OCI-LY7 (cell line): Measurements from ENCODE around the gene FBN1. TPM values are rescaled to one million over a fixed set of nuclear protein-coding genes. Genes with fewer than 3 reads are reported as not detected.

Source experiments
- BruUV-seq: library from RNA; stranded (reverse); fragments of 400-500 nt; replicated peaks from 2 replicates; lab custom pipeline; 2021; lab: Mats Ljungman, UMichigan
- CTCF ChIA-PET: fragments of 300-600 bp; sonication (Branson Sonifier 250); formaldehyde crosslinking; loops from one replicate; lab custom pipeline; 2022; ENCODE audit warnings: antibody characterized with exemption; ENCODE audit not compliant: unreplicated experiment; lab: Charles Lee
- POLR2A ChIA-PET: fragments of 300-600 bp; sonication (Branson Sonifier 250); formaldehyde crosslinking; loops from one replicate; lab custom pipeline; 2022; ENCODE audit warnings: antibody characterized with exemption; lab: Charles Lee
- DNase-seq: peaks from one replicate; pipeline ENCODE4 v3.0.0-alpha.2; 2015; ENCODE audit warnings: low spot score
- H2AFZ ChIP-seq: fragments of 200-600 bp; sonication (generic), shearing (Covaris generic); 2 replicates; pipeline ENCODE4 v1.6.1; 2014; ENCODE audit warnings: mild to moderate bottlenecking, antibody characterized with exemption, low read length, moderate library complexity
- H3K27ac ChIP-seq: fragments of 200-600 bp; sonication (generic); 2 replicates; pipeline ENCODE4 v1.5.1; 2014; ENCODE audit warnings: mixed run types, low read depth, mild to moderate bottlenecking, moderate library complexity, low read length, inconsistent platforms; ENCODE audit not compliant: poor library complexity, severe bottlenecking
- H3K36me3 ChIP-seq: fragments of 200-600 bp; sonication (generic); 2 replicates; pipeline ENCODE4 v1.6.1; 2014; ENCODE audit warnings: mild to moderate bottlenecking, antibody characterized with exemption, low read length, moderate library complexity, mixed read lengths; ENCODE audit not compliant: insufficient read depth
- H3K4me1 ChIP-seq: fragments of 200-600 bp; sonication (generic); 2 replicates; pipeline ENCODE4 v1.5.1; 2014; ENCODE audit warnings: mild to moderate bottlenecking, low read length; ENCODE audit not compliant: insufficient read depth, poor library complexity, severe bottlenecking
- H3K4me2 ChIP-seq: fragments of 200-600 bp; sonication (generic); 2 replicates; pipeline ENCODE4 v1.6.1; 2014; ENCODE audit warnings: mild to moderate bottlenecking, low read length
- H3K4me3 ChIP-seq: fragments of 200-600 bp; sonication (generic); 2 replicates; pipeline ENCODE4 v1.5.1; 2014; ENCODE audit warnings: mild to moderate bottlenecking, low read depth, low read length; ENCODE audit not compliant: poor library complexity, severe bottlenecking
- H3K79me2 ChIP-seq: fragments of 200-600 bp; sonication (generic); 2 replicates; pipeline ENCODE4 v1.6.1; 2016; ENCODE audit warnings: low read depth, mild to moderate bottlenecking, low read length, moderate library complexity, mixed read lengths; ENCODE audit not compliant: insufficient read depth
- H3K9me2 ChIP-seq: fragments of 200-600 bp; sonication (generic); 2 replicates; pipeline ENCODE4 v1.6.1; 2016; ENCODE audit warnings: mild to moderate bottlenecking, low read length, mixed read lengths; ENCODE audit not compliant: insufficient read depth
- H3K9me3 ChIP-seq: fragments of 200-600 bp; sonication (generic); 2 replicates; pipeline ENCODE4 v1.6.1; 2014; ENCODE audit warnings: mild to moderate bottlenecking, mixed run types, low read length, mixed read lengths
- H4K20me1 ChIP-seq: fragments of 200-600 bp; sonication (generic); 2 replicates; pipeline ENCODE4 v1.6.1; 2014; ENCODE audit warnings: mild to moderate bottlenecking, antibody characterized with exemption, low read length, moderate library complexity, mixed read lengths; ENCODE audit not compliant: insufficient read depth
- EZH2phosphoT487 ChIP-seq: fragments of 200-600 bp; sonication (generic); IDR thresholded peaks from 2 replicates; pipeline ENCODE4 v1.6.1; 2018; ENCODE audit warnings: low read depth, borderline replicate concordance, mild to moderate bottlenecking, mixed run types, antibody characterized with exemption, low read length, moderate library complexity, mixed read lengths
- intact Hi-C: fragments of 100-400 bp; cut with micrococcal nuclease; formaldehyde crosslinking; loops from one replicate; pipeline ENCODE4 v1.10.0; 2022; ENCODE audit not compliant: unreplicated experiment
- total RNA-seq, 2 experiments: library from RNA; depleted of rRNA in 1 of 2; stranded (reverse); fragments of >200 nt in 1 of 2; shearing (Covaris generic) in 1 of 2; gene quantifications; 2 replicates each; pipeline ENCODE4 v1.2.3, GENCODE V29; 2014 to 2022
- TF ChIP-seq, protein P1 (sequence below): fragments of 200-600 bp; sonication (generic); conservative IDR thresholded peaks from 2 replicates; pipeline ENCODE4 v1.5.1; 2014; ENCODE audit warnings: mild to moderate bottlenecking, antibody characterized with exemption, low read length, moderate library complexity, mixed read lengths

The FBN1 gene
- total RNA-seq, 2 experiments from 2014 or later = 0.68 to 1.0 TPM

DNA sequence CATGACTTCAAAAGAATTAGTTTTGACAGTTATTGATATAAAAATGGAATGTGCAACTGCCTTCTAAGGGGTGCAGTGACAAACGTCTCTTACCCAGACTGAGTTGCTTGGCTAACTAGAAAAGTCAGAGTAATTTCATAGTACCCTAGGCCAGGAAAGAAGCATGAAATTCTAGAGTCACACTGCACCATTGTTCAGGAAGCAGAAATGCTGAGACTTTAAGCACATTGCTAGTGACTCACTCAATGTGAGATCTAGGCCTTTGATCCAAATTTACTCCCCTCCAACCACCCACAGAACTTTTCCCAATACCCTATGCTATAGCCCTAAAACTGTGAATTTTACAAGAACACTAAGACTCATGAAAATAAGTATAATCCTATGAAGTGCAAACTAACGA lies 203.5 kb downstream of the FBN1 start:
- Histone ChIP-seq H3K36me3 (no peaks in the 10 kb centered on the region), H2AFZ (no peak overlapping the region), H3K79me2 (no peaks in the 10 kb centered on the region), H3K9me2 (no peaks in the 10 kb centered on the region), H3K4me3 (no peak overlapping the region), H3K4me1 (no peaks in the 10 kb centered on the region), H3K27ac (no peak overlapping the region), H3K9me3 (no peaks in the 10 kb centered on the region), H4K20me1 (no peaks in the 10 kb centered on the region), H3K4me2 (no peak overlapping the region)
- TF ChIP-seq, protein P1, sequence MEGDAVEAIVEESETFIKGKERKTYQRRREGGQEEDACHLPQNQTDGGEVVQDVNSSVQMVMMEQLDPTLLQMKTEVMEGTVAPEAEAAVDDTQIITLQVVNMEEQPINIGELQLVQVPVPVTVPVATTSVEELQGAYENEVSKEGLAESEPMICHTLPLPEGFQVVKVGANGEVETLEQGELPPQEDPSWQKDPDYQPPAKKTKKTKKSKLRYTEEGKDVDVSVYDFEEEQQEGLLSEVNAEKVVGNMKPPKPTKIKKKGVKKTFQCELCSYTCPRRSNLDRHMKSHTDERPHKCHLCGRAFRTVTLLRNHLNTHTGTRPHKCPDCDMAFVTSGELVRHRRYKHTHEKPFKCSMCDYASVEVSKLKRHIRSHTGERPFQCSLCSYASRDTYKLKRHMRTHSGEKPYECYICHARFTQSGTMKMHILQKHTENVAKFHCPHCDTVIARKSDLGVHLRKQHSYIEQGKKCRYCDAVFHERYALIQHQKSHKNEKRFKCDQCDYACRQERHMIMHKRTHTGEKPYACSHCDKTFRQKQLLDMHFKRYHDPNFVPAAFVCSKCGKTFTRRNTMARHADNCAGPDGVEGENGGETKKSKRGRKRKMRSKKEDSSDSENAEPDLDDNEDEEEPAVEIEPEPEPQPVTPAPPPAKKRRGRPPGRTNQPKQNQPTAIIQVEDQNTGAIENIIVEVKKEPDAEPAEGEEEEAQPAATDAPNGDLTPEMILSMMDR = no peak
- no peak for TF ChIP-seq EZH2phosphoT487
- intact Hi-C loops = no loop called here
- no TSS peak for BruUV-seq
- DNase-seq = no peak
- ChIA-PET POLR2A (no interaction called here), CTCF (no interaction called here)

DNA sequence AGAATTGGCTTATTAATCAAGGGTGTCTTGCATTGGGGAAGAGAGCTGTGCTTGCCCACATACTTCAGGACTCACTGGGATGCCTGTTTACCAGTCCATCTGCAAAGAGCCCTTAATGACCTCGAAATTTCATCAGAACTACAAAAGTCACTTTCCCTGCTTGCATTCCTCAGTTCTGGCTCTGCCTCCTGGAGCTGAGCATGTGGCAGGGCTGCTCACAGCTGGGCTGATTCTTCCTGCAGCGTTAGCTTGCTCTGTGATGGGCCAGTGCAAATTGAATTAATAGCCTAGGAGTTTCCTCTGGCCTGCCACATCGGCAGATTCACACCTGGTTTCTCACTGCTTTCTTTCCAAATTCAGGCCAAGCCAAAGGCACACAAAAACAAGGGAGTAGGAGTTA lies 205.4 kb downstream of the FBN1 start:
- H3K4me3 ChIP-seq = no peak overlapping the region
- intact Hi-C loops = no loop called here
- H3K27ac ChIP-seq = no peak overlapping the region
- H3K36me3 ChIP-seq = no peaks in the 10 kb centered on the region
- no peak overlapping the region for H2AFZ ChIP-seq
- no peak overlapping the region for H3K4me2 ChIP-seq
- H3K4me1 ChIP-seq = no peaks in the 10 kb centered on the region
- no peaks in the 10 kb centered on the region for H3K9me3 ChIP-seq
- ChIA-PET CTCF (no interaction called here), POLR2A (no interaction called here)
- TF ChIP-seq, protein P1 = no peak
- TF ChIP-seq EZH2phosphoT487 = no peak
- H3K9me2 ChIP-seq = no peaks in the 10 kb centered on the region
- no peaks in the 10 kb centered on the region for H4K20me1 ChIP-seq
- no peak for DNase-seq
- no TSS peak for BruUV-seq
- H3K79me2 ChIP-seq = no peaks in the 10 kb centered on the region

DNA sequence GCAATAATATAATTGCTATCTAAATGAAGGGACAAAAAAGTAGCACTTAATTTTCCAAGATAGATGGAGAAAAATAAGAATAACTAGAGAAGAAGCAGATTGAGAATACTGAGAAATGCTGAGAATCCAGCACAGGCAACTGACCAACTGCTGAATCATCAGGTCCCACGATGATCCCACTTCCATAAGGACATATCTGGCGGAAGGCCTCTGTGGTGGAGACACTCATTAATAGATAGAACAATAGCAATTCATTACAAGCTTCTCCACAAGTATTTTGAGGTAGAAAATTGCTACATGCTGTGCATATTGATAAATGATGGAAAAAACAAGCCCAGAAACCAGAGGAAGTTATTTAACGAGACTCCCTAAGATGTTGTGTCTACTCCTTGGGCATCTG lies 208.3 kb downstream of the FBN1 start:
- POLR2A ChIA-PET = no interaction called here
- Histone ChIP-seq H2AFZ (no peak overlapping the region), H3K4me1 (no peaks in the 10 kb centered on the region), H3K36me3 (no peaks in the 10 kb centered on the region), H3K79me2 (no peaks in the 10 kb centered on the region), H3K27ac (no peak overlapping the region), H3K4me2 (no peak overlapping the region), H3K9me2 (no peaks in the 10 kb centered on the region), H3K9me3 (no peaks in the 10 kb centered on the region), H3K4me3 (no peak overlapping the region), H4K20me1 (no peaks in the 10 kb centered on the region)
- no peak for TF ChIP-seq EZH2phosphoT487
- TF ChIP-seq, protein P1 = no peak
- CTCF ChIA-PET = no interaction called here
- no TSS peak for BruUV-seq
- no peak for DNase-seq
- intact Hi-C loops = no loop called here
